Kidney (tissue), 14 donors: ENCODE results near the gene MARCO. TPM values are rescaled to one million over a fixed set of nuclear protein-coding genes. Genes with fewer than 3 reads are reported as not detected.

Source experiments
- DNase-seq, 5 donors: peaks; one replicate each; pipeline ENCODE4 v3.0.0-alpha.2; 2013 to 2020
- FAIRE-seq: peaks from 2 replicates; lab custom pipeline; 2012; peaks lifted over from hg19 to GRCh38; lab: Jason Lieb, UNC
- H3K27ac ChIP-seq, 2 donors: one replicate each; pipeline ENCODE4 v1.7.0; 2013; ENCODE audit warnings: low read depth in 2 of 2, low read length in 2 of 2, inconsistent platforms in 1 of 2
- H3K27me3 ChIP-seq: one replicate; pipeline ENCODE4 v1.7.1; 2013; ENCODE audit warnings: low read length, inconsistent platforms; ENCODE audit not compliant: control insufficient read depth, insufficient read depth
- H3K36me3 ChIP-seq, 3 donors: one replicate each; pipeline versions ENCODE4 v1.7.0 to v1.7.1; 2013; ENCODE audit warnings: low read length in 3 of 3, control low read depth in 1 of 3, inconsistent platforms in 1 of 3; ENCODE audit not compliant: insufficient read depth in 3 of 3, control insufficient read depth in 2 of 3
- H3K4me1 ChIP-seq, 3 donors: one replicate each; pipeline versions ENCODE4 v1.7.0 to v1.7.1; 2013; ENCODE audit warnings: low read length in 3 of 3, inconsistent platforms in 1 of 3, low read depth in 1 of 3; ENCODE audit not compliant: control insufficient read depth in 2 of 3, insufficient read depth in 2 of 3
- H3K4me3 ChIP-seq, 3 donors: one replicate each; pipeline versions ENCODE4 v1.7.0 to v1.8.1; 2013; ENCODE audit warnings: low read length in 3 of 3, control low read depth in 1 of 3, inconsistent platforms in 1 of 3
- H3K9ac ChIP-seq, 3 donors: one replicate each; pipeline versions ENCODE4 v1.7.0 to v1.7.1; 2013; ENCODE audit warnings: low read length in 3 of 3, control low read depth in 1 of 3, inconsistent platforms in 1 of 3
- H3K9me3 ChIP-seq, 3 donors: one replicate each; pipeline versions ENCODE4 v1.7.0 to v1.7.1; 2013; ENCODE audit warnings: low read length in 3 of 3, control low read depth in 1 of 3, inconsistent platforms in 1 of 3; ENCODE audit not compliant: control insufficient read depth in 2 of 3, insufficient read depth in 1 of 3
- CTCF ChIP-seq: IDR thresholded peaks from 3 replicates; pipeline ENCODE4 v1.5.1; 2012; ENCODE audit warnings: mild to moderate bottlenecking, moderate library complexity, borderline replicate concordance; ENCODE audit not compliant: insufficient read depth; ENCODE audit errors: extremely low read depth
- intact Hi-C: fragments of 100-400 bp; cut with DNase I; formaldehyde crosslinking; loops from one replicate; pipeline ENCODE4 v1.11.1; 2022
- polyA plus RNA-seq: library from polyadenylated mRNA; stranded (reverse); fragments of 350-450 nt; fragmentation: Illumina TruSeq; extraction: RNeasy Lipid Tissue Mini Kit (QIAGEN cat#74804); gene quantifications from one replicate; pipeline ENCODE4 v1.2.3, GENCODE V29; 2014; ENCODE audit warnings: low read depth, low replicate concordance; ENCODE audit not compliant: insufficient read depth
- total RNA-seq: library from RNA; stranded (reverse); fragmentation: NEBNext Ultra II Directional; extraction: Animal tissue kit (Norgen Biotek cat#: 25700); gene quantifications from one replicate; pipeline ENCODE4 v1.2.1, GENCODE V29; 2021
- donor health status: control.
- donor health status: control.
- donor health status: control.
- donor health status: control.
- donor health status: control.
- donor health status: DM: yes; HTN: yes; CAD: no.
- donor health status: Normal renal cell carcinoma (clear cell type).

The MARCO gene
- total and polyA plus RNA-seq, 2 donors from 2014 or later: 0.65 to 4.6 TPM

- DNase-seq: no peak
- no peak overlapping the region for H3K4me3 ChIP-seq
- no peaks in the 10 kb centered on the region for H3K27me3 ChIP-seq
- no peaks in the 10 kb centered on the region for H3K36me3 ChIP-seq
- TF ChIP-seq CTCF: no peak
- no peak overlapping the region for H3K9ac ChIP-seq
- H3K9me3 ChIP-seq: no peaks in the 10 kb centered on the region
- H3K4me1 ChIP-seq: no peaks in the 10 kb centered on the region
- intact Hi-C loops: no loop called here
- FAIRE-seq: no peak
- no peak overlapping the region for H3K27ac ChIP-seq
These were observed 98.7 kb downstream of the MARCO start for GRCh38 chr2:119040730-119041129.

Other genes with a start within 250 kb of the MARCO start
- 0.16 TPM for gene EN1, start 94.5 kb upstream of the MARCO start, total RNA-seq
- not detected for gene EN1, start 94.5 kb upstream of the MARCO start, polyA plus RNA-seq
- gene C1QL2, start 216.6 kb downstream of the MARCO start, total RNA-seq: not detected
- not detected for gene C1QL2, start 216.6 kb downstream of the MARCO start, polyA plus RNA-seq